Measurements from ENCODE around the gene MAP1S. TPM values are rescaled to one million over a fixed set of nuclear protein-coding genes. Genes with fewer than 3 reads are reported as not detected.

MAP1S gene
- total and polyA plus RNA-seq, 2 of the 8 experiments (the other 6 are each of a cell fraction or from before 2014, with no cell fraction given) = 66.7 to 115 TPM

DNA sequence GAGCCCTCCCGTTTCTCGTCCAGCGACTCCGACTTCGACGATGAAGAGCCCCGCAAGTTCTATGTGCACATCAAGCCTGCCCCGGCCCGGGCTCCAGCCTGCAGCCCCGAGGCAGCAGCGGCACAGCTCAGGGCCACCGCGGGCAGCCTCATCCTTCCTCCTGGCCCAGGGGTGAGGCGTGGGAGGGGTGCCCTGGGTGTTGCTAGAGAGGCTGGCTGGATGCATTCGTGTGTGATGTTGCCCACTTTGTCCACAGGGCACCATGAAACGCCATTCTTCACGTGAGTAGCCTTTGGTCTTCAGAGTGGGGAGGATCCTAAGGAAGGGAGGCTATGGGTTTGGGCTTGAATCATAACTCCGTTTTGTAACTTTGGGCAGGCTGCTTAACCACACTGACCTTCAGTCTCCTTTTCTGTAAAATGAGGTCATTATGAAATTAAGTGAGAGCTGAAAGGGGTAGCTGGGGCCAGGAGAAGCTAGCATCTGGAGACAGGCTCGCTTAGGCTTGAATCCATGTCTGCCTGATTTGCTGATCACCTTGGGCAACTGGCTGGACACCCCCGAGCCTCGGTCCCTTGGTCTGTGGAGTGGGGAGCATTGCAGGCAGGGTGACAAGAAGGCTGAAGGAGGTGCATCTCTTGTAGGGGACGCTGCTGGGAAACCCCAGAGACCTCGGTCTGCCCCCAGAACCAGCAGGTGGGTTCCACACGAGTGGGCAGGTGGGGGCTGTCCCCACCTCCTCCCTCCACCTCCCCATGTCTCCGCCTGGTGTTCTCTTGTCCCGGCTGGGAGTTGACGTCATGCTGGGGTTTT is 56.9 kb downstream of the MAP1S start:
- Histone ChIP-seq H2BK15ac (ENCODE audit: low read length) (peak overlapping the region; percentile 40; the same call in 1 of the 2 replicates), H2BK5ac (ENCODE audit: low read depth, low read length) (no peak overlapping the region), H3K79me2 (ENCODE audit: control insufficient read depth in 1 of 2, insufficient read depth in 2 of 2, low read length in 2 of 2) (no peaks in the 10 kb centered on the region), H3K27me3 (replicated peaks in 1 of 4; ENCODE audit: control insufficient read depth in 3 of 4, extremely low read depth in 1 of 4, insufficient read depth in 3 of 4, low read length in 3 of 4) (no peaks in the 10 kb centered on the region), H3K27ac (ENCODE audit: low read depth, low read length) (no peak overlapping the region), H3K4ac (replicated peaks; ENCODE audit: insufficient read length, low read depth, low read length) (no peak overlapping the region), H3K23me2 (ENCODE audit: low read depth, low read length) (peaks cover 9% of the 10 kb centered on the region), H3K23ac (ENCODE audit: insufficient read length) (no peak overlapping the region), H3K56ac (replicated peaks; ENCODE audit: insufficient read length, low read depth, low read length) (no peak overlapping the region), H4K8ac (ENCODE audit: extremely low read depth, insufficient read depth, low read length) (no peak overlapping the region), H2BK120ac (replicated peaks; ENCODE audit: low read depth, low read length) (no peak overlapping the region), H3K9ac (replicated peaks in 1 of 4; ENCODE audit: extremely low read depth in 1 of 4, low read depth in 3 of 4, low read length in 3 of 4) (no peak overlapping the region), H3K4me3 (ENCODE audit: extremely low read depth in 1 of 4, insufficient read depth in 2 of 4, low read depth in 3 of 4, low read length in 4 of 4) (no peak overlapping the region), H3K18ac (ENCODE audit: extremely low read depth, low read length) (no peak overlapping the region), H2BK20ac (ENCODE audit: low read length) (no peak overlapping the region), H3K4me1 (replicated peaks in 1 of 4; ENCODE audit: control insufficient read depth in 3 of 4, insufficient read depth in 4 of 4, low read length in 3 of 4) (peaks cover 0 to 9% (median 6%) of the 10 kb centered on the region in 4 experiments; a peak in 5 of 7 replicates), H4K20me1 (replicated peaks in 1 of 2; ENCODE audit: control insufficient read depth in 1 of 2, insufficient read depth in 2 of 2, low read length in 2 of 2) (peaks cover 0 to 2% of the 10 kb centered on the region in 2 experiments), H3K79me1 (ENCODE audit: low read depth, low read length) (peaks cover 9% of the 10 kb centered on the region), H2AFZ (ENCODE audit: low read length) (no peak overlapping the region), H4K5ac (ENCODE audit: insufficient read length, low read depth, low read length) (no peak overlapping the region), H4K91ac (replicated peaks; ENCODE audit: insufficient read length, low read length) (no peak overlapping the region), H2AK5ac (ENCODE audit: low read depth, low read length) (no peak overlapping the region), H3K9me3 (ENCODE audit: insufficient read depth in 2 of 2, low read depth in 1 of 2, low read length in 1 of 2) (no peaks in the 10 kb centered on the region), H2BK12ac (ENCODE audit: low read depth, low read length) (no peak overlapping the region), H3K36me3 (ENCODE audit: control insufficient read depth in 2 of 4, insufficient read depth in 4 of 4, low read length in 3 of 4) (no peaks in the 10 kb centered on the region), H3K4me2 (ENCODE audit: insufficient read depth in 1 of 2, low read depth in 2 of 2, low read length in 2 of 2) (no peak overlapping the region), H3K14ac (ENCODE audit: insufficient read length) (no peak overlapping the region)
- TF ChIP-seq KDM5A (IDR thresholded peaks at IDR 0.05; ENCODE audit: low read length) (no peak), JUND (IDR thresholded peaks at IDR 0.05; ENCODE audit: low read length) (no peak), RNF2 (IDR thresholded peaks at IDR 0.05; ENCODE audit: borderline replicate concordance, low read depth, low read length, missing control alignments, poor library complexity, severe bottlenecking) (no peak), GTF2F1 (IDR thresholded peaks at IDR 0.05; ENCODE audit: borderline replicate concordance, low read depth, low read length) (no peak), BACH1 (IDR thresholded peaks at IDR 0.05; ENCODE audit: low read length) (no peak), POLR2A (IDR thresholded peaks at IDR 0.05; ENCODE audit: control extremely low read depth in 1 of 2, low read depth in 2 of 2, low read length in 2 of 2) (no peak), CBX5 (IDR thresholded peaks at IDR 0.05; ENCODE audit: low read depth, low read length) (no peak), SP4 (IDR thresholded peaks at IDR 0.05; ENCODE audit: low read length) (no peak), SRF (IDR thresholded peaks at IDR 0.05; ENCODE audit: low read depth, low read length) (no peak), ASH2L (IDR thresholded peaks at IDR 0.05; ENCODE audit: low read length) (no peak), GABPA (IDR thresholded peaks at IDR 0.05; ENCODE audit: borderline replicate concordance, insufficient read depth, low read length) (no peak), RFX5 (IDR thresholded peaks at IDR 0.05; ENCODE audit: borderline replicate concordance, low read depth, low read length) (no peak), SP1 (IDR thresholded peaks at IDR 0.05; ENCODE audit: low read depth, low read length) (no peak), EZH2 (IDR thresholded peaks at IDR 0.05; ENCODE audit: low read depth, low read length, severe bottlenecking) (no peak)
- ChIA-PET POLR2A (ENCODE audit: partially characterized antibody) (no interaction called here), CTCF (ENCODE audit: partially characterized antibody) (interaction anchor here (0.5 to 4.4 kb wide), 18 partner anchors 8 to 491 kb away, joined by 3 to 38 read pairs (median 4); partner anchors contain the start of gene UNC13A)
- DNase-seq (ENCODE audit: low read depth in 1 of 2, low spot score in 2 of 2) (no peak), FAIRE-seq (no peak)
- 87% methylated on average over 27 of the region's 27 CpGs; no CpG with 5 or more reads in 1 of the 2 experiments for WGBS, 2 experiments (ENCODE audit: extremely low coverage in 1 of 2, insufficient coverage in 1 of 2, insufficient read length in 1 of 2, insufficient replicate concordance in 2 of 2, low coverage in 1 of 2, low lambda C conversion rate in 2 of 2, missing lambda C conversion rate in 1 of 2)
